DMS 273 treated with DMSO at 0.1 percent for 48 hours (cell line): Measurements from ENCODE around the gene CPAMD8.
"Not testable (repeated sequence)": the region's sequence is repeated elsewhere in the genome, so short reads cannot be mapped to it uniquely, and the experiment has no call there.

Experiments used
- DNase-seq: peaks from one replicate; lab custom pipeline; 2025; lab: John Stamatoyannopoulos, UW

Gene CPAMD8

DNA sequence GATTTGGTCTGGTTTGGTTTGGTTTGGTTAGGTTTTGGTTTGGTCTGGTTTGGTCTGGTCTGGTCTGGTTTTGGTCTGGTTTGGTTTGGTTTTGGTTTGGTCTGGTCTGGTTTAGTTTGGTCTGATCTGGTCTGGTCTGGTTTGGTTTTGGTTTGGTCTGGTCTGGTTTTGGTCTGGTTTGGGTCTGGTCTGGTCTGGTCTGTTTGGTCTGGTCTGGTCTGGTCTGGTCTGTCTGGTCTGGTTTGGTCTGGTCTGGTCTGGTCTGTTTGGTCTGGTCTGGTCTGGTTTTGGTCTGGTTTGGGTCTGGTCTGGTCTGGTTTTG, 151.7 kb downstream of the CPAMD8 start:
- DNase-seq = not testable (repeated sequence)

DNA sequence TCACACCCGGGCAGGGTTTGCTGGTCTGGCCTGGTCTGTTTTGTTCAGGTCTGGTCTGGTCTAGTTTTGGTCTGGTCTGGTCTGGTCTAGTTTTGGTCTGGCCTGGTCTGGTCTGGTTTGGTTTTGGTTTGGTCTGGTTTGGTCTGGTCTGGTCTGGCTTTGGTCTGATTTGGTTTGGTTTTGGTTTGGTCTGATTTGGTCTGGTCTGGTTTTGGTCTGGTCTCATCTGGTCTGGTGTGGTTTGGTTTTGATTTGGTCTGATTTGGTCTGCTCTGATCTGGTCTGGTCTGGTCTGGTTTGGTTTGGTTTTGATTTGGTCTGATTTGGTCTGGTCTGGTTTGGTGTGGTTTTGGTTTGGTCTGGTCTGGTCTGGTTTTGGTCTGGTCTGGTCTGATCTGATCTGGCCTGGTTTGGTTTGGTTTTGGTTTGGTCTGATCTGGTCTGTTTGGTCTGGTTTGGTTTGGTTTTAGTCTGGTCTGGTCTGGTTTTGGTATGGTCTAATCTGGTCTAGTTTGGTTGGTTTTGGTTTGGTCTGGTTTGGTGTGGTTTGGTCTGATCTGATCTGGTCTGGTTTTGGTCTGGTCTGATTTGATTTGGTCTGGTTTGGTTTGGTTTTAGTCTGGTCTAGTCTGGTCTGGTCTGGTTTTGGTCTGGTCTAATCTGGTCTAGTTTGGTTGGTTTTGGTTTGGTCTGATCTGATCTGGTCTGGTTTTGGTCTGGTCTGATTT, 152.2 kb downstream of the CPAMD8 start:
- DNase-seq = no peak

- DNase-seq = no peak
These were observed 153.0 kb downstream of the CPAMD8 start for GRCh38 chr19:16873594-16873993.

DNA sequence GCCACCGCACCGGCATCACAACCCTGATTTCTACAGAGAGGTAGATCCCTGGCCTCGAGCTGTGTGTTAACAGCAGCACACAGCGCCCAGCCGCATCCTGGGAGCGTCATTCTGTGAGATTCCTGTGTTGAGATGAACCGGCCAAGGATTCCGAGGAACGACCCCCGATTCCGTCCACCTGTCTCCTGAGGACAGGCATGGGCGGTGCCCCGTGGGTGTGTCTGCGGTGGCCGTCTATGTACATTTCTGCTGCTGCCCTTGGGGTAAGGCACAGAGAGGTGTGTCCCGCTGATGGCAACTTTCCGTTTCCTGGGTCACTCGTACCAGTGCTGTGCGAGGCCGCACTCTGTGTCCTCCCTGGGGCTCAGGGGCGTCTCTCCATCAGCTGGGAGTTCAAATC, 153.9 kb downstream of the CPAMD8 start:
- no peak for DNase-seq

DNA sequence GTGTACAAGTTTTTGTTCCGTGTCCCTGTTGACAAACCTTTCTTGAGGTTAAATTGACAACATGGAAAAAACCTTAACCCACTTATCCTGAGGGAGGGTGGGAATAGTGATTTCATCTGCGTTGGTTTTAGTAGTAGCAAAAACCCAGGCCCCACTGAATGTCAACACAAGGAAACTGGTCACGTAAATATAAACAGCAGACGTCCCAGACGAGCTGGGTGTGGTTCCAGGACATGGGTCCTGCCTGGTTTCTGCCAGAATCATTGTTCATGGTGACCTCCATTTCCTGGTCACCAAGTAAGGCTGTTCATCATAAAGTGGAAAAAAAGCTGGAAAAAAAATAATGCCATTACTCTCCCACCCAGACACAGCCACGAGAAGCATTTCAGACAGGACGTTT, 154.7 kb downstream of the CPAMD8 start:
- no peak for DNase-seq

DNA sequence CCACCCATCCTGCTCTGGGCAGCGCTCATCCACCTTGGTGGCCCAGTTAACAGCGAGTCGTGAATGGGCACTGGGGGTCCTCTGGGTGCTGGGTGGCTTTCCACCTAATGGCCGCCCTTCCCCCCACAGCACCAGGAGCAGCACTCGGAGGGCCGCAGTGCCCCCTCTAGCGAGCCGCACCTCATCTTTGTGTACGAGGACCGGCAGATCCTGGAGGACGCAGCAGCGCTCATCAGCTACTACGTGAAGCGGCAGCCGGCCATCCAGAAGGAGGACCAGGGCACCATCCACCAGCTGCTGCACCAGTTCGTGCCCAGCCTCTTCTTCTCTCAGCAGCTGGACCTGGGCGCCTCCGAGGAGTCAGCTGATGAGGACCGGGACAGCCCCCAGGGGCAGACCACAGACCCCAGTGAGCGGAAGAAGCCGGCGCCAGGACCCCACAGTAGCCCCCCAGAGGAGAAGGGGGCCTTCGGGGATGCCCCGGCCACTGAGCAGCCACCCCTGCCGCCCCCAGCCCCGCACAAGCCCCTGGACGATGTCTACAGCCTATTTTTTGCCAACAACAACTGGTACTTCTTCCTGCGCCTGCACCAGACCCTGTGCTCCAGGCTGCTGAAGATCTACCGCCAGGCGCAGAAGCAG, 157.2 kb downstream of the CPAMD8 start:
- DNase-seq = no peak

DNA sequence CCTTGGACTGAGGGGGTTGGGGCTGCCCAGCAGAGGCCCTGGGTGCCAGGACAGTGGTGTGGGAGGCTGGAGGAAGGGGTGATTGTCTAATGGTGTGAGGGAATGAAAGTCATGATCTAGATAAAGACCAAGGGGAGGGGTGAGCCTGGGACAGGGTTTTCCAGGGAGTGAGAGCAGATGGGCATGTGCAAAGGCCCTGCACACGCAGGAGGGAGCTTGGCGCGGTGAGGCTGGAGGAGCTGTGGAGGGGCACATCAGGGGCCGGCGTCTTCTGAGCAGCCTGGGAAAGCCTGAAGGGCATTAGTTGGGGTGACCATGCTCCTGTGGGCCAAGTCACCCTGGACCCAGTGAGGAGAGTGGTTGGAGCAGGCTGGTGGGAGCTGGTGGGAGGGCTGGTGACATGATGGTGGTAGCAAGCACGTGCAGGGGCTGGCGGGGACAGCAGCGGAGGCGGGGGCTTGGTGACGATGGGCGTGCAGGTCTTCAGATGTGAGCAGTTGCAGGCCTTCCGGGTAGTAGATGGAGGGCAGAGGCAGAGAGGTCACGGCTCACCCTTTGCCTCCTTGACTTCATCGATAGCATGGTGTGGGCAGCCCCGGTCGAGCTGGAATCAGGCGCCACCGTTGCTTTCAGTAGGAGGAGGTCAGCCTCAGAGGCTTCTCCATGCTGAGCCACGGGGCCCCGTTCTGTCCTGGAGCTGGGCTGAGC, 158.0 kb downstream of the CPAMD8 start:
- no peak for DNase-seq

DNA sequence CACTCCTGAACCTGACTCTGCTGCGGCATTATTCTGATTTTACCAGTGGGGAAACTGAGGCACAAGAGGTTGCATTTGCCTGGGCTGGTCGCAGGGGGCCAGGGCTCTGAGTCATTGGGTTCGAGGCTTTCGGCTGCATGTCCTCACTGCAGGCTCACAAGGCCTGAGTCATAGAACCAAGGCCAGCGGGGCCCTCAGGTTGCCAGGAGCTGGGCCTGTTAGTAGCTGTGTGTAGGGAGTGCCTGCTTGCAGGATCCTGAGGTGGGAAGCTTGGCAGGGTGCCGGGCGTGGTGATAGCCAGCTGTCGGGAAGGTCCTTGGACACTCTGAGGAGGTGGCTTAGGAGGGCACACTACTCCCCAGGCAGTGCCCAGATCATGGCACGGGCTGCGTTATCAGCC, 159.4 kb downstream of the CPAMD8 start:
- no peak for DNase-seq

DNA sequence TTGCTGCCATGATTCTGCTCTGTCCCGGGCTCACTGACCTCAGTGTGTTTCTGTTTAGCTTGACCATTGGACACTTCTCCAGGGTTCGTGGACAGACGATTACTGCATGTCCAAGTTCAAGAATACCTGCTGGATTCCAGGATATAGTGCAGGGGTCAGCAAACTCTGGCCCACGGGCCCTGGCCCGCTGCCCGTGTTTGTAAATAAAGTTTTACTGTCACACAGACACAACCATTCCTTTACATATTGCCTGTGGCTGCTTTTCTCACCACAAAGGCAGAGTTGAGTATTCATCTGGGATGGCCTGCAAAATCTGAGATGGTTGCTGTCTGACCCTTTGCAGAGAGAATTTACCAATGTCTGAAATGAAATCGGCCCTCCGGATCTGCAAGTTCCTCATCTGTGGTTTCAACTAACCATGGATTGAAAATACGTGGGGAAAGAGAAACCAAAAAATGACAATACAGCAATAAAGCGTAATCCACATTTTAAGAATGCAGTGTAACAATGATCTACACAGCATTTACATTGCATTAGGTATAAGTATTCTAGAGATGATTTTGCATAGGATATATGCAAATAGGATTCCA, 163.7 kb downstream of the CPAMD8 start:
- DNase-seq = no peak

DNA sequence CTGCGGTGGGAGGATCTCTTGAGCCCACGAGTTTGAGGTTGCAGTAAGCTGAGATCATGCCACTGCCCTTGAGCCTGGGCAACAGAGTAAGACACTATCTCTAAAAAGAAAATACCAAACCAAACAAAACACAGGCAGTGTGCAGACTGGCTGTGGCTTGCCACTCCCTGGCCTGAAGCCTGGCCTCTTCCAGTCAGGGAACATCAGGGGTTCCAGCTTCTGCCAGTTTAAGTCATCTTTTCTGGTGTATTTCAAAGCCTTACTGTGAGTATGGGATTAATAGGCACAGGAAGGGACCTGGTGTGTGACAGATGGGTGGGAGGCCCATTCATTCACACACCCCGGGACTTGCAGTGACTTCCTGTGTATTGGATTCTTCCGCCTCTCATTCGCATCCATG, 164.8 kb downstream of the CPAMD8 start:
- DNase-seq = no peak

DNA sequence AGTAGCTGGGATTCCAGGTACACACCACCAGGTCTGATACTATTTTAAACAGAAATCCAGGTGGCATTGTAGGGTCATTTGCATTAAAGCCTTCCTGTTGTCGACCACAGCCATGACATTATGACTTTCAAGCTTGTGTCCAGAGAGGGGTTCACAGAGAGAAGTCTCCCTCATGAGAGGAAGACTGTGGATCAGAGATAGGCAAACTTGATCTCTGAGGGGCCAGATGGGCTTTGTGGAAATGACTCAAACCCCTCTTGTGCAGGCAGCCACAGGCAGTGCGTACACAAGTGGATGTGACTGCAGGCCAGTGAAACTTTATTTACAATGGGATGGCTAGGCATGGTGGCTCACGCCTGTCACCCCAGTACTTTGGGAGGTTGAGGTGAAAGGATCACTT, 165.6 kb downstream of the CPAMD8 start:
- DNase-seq = no peak

GRCh38 chr19:16860118-16860517, 166.5 kb downstream of the CPAMD8 start:
- DNase-seq = no peak

- no peak for DNase-seq
These were observed 167.0 kb downstream of the CPAMD8 start for GRCh38 chr19:16859626-16860025.

DNA sequence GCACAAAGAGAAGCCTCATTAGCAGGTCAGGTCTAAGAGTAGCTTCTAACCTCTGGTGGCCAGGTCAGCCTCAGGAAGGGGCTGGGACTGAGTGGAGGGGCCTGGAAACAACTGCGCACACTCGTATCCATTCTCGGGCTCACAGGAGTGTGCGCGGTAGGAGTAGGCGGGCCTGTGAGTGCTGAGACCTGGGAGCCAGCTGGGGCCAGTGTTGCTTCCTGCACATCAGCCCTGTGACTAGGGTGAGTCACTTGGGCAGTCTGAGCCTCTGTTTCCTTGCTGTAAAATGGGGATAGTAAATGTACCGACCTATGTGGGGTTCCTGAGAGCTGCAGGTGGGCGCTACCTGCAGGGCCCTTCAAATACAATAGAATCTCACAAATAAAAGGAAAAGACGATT, 170.5 kb downstream of the CPAMD8 start:
- DNase-seq = no peak

- DNase-seq = no peak
These were observed 173.5 kb downstream of the CPAMD8 start for GRCh38 chr19:16853066-16853465.

DNA sequence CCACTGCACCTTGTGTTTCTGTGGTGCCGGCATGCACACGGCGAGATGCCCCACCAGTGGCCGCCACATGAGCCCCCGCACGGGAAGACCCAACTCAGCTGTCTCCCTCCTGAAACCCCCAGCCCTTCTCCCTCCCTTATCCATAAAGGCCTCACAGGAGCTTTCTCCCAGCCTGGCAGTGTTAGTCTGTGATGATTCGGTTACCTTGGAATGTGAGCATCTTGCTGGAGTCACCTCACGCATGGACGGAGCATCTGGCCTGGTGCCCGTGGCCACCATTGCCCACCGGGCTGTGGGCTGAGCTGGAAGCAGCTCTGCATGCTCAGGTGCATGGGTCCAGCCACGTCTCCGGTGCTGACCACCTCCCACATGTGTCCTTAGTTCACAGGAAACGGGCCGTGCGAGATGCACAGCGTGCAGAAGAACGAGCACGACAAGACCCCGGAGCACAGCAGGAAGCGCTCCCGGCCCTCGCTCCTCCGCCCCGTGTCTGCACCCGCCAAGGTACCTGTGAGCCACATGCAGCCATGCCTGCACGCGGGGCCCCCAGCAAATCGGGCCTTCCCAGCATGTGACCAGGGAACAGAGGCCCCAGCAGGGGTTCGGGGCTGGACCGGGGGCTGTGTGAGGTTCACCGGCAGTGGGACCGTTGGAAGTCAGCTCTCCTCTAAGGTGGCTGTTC, 175.4 kb downstream of the CPAMD8 start:
- DNase-seq = no peak

GRCh38 chr19:16850133-16850532, 176.5 kb downstream of the CPAMD8 start:
- DNase-seq = no peak

- no peak for DNase-seq
These were observed 177.4 kb downstream of the CPAMD8 start for GRCh38 chr19:16849168-16849567.

GRCh38 chr19:16847430-16847829, 179.2 kb downstream of the CPAMD8 start:
- DNase-seq = no peak

GRCh38 chr19:16846901-16847300, 179.7 kb downstream of the CPAMD8 start:
- no peak for DNase-seq
